ENCODE measurements around the gene ZNF304. TPM values are rescaled to one million over a fixed set of nuclear protein-coding genes. Genes with fewer than 3 reads are reported as not detected.

ZNF304 gene
- 9.6 and 10.9 TPM in 2 replicates for total RNA-seq (2014; rRNA removed; shearing (Covaris generic))

DNA sequence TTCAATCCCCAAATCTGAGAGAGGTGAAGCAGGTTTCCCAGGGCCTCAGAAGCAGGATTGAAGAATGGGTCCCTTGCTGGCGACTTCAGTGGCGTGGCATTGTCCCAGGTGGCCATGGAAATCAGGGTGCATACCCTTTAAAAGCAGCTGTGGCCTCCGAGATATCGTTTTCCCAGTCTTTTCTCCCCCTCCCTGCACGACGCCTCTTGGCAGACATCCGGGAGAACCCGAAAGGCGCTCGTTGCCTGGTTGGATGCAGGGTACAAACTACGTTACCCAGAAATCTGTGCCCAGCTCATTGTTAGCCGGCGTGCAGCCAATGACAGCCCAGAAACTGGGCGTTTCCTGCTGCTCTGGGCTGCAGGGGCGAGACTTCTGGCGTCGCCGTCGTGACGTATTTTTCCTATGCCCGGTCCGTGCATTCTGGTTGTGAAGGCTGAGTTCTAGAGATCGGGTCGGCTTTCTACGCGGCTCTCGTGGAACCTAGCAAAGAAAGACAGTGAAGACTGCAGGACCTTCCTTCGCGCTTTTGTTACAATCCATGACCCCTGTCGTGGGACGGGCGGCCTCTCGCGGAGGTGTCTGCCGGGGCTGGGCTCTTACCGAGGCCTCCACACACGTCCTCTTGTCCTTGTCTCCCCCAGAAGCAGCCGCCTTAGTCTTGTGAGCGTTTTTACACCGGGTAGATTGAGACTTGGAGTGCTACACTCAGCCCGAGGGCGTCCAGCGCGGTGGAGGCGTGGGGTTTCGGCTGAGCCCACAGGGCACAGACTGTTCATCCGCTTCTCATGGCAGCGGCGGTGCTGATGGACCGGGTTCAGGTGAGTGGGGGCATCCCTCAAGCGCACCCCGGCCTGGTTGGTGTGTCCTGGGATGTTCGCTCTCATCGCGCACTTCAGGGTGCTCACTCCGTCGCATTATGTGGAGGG, at the start of gene ZNF304:
Gene ZNF304 (plus strand): TSS at position 395 of the 929 bp plus-strand sequence. CDS start 394 bp downstream, at position 789.
- DNase-seq: peak; percentile 93 to 96
- H3K4me1 ChIP-seq: no peaks in the 10 kb centered on the region
- H3K27me3 ChIP-seq: no peaks in the 10 kb centered on the region
- peaks cover 30% of the 10 kb centered on the region for H3K36me3 ChIP-seq
- H3K9me3 ChIP-seq (replicated peaks): no peaks in the 10 kb centered on the region
- H3K4me3 ChIP-seq: peak within 1 kb of the TSS; percentile 71
- peak within 1 kb of the TSS; percentile 36 for H3K27ac ChIP-seq

DNA sequence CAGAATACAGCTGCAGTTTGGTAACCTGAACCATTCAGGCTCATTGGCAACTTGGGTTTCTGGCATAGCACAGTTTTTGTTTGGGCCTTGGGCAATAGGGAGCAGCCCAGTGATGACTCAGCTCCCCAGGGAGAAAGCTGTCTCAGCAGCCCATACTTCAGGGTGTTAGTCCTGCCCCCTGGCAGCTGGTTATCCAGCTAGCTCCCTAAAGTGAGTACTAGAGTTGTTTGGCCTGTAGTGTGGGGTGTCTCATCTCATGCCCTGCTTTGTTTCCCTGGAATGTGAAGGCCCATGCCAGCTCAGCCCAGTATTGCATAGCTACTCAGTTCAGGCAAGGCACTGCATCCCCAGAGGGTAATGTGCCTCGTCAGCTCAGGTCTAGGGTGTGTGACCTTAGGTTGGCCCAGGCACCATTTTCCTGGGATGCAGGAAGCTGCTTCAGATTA, 49.0 kb upstream of the ZNF304 start:
- Histone ChIP-seq H3K4me3 (no peak overlapping the region), H3K36me3 (peaks cover 46% of the 10 kb centered on the region), H3K4me1 (no peaks in the 10 kb centered on the region), H3K9me3 (replicated peaks) (no peaks in the 10 kb centered on the region), H3K27me3 (no peaks in the 10 kb centered on the region), H3K27ac (no peak overlapping the region)
- DNase-seq: peak; percentile 46 to 56

DNA sequence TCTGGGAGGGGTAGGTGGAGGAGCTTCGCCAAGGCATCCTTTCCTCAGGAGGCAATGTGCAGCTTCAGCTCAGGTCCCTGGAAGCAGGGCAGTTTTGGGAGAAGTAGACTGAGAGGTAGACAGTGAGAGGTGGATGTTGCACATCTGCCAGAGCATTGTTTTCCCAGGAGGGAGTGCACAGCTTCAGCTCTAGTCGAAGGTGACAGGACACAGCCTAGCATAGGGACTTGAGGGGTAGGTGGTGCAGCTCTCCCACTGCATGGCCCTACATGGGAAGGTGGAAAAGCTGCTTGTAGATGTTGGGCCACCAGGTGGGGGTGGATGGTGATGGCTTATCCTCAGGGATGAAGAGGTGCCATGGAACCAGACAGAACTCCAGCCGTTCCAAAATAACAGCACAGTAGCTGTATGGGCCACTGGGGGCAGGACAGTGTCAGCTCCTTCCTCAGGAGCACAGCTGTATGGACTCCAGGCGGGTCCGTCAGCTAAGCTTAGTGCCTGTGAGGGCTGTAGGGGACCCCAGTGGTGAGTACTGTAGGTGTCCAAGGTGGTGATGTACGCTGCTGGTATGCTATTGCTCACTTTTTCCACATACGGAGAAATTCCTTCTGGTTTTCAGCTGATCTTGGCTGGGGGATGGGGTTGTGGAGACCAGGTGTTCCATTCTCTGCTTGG, 48.2 kb upstream of the ZNF304 start:
- Histone ChIP-seq H3K4me1 (no peaks in the 10 kb centered on the region), H3K9me3 (replicated peaks) (no peaks in the 10 kb centered on the region), H3K36me3 (peaks cover 43% of the 10 kb centered on the region), H3K4me3 (no peak overlapping the region), H3K27me3 (no peaks in the 10 kb centered on the region), H3K27ac (no peak overlapping the region)
- no peak for DNase-seq

DNA sequence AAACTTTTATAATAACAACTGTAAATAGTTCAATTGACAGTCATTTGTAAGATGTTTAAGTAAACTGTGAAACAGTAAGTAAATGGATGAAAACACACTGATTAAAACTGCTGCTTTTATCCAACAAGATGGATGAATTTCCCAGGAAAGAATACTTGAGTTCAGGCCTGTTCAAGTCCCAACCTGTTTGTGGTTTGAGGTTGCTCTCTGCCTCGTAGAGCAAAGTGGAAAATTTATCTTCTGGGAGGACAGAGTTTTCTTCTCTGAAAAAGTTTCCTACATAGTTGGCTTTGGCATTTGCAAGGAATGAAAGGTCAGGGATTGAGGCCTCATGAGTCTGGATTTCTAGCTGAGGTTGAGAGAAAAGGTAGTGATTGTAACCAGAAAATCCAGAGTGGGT, 46.0 kb upstream of the ZNF304 start:
- Histone ChIP-seq H3K27ac (no peak overlapping the region), H3K4me1 (no peaks in the 10 kb centered on the region), H3K27me3 (no peaks in the 10 kb centered on the region), H3K36me3 (peaks cover 28% of the 10 kb centered on the region), H3K4me3 (no peak overlapping the region), H3K9me3 (replicated peaks) (no peaks in the 10 kb centered on the region; the same call in 1 of the 2 replicates)
- no peak for DNase-seq

DNA sequence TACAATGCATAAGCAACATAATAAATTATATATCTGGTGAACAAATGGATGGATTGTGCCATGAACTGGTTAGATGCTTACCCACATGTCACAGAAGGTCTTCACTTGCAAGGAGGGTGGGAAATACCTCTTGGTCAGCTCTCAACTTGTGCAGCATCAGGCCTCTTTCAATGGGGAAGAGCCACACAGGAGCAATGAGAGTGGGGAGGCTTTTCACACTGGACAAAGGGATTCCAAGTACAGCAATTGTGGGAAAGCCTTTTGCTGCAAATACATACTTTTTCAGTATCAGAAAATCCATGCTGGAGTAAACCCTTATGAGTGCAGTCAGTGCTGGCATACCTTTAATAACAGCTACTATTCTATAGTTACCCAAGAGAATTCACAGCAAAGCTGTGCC, 42.6 kb upstream of the ZNF304 start:
- Histone ChIP-seq H3K27me3 (no peaks in the 10 kb centered on the region), H3K4me1 (no peaks in the 10 kb centered on the region), H3K27ac (no peak overlapping the region), H3K36me3 (peaks cover 3% of the 10 kb centered on the region; the same call in 1 of the 2 replicates), H3K9me3 (replicated peaks) (no peaks in the 10 kb centered on the region; the same call in 1 of the 2 replicates), H3K4me3 (no peak overlapping the region)
- no peak for DNase-seq

DNA sequence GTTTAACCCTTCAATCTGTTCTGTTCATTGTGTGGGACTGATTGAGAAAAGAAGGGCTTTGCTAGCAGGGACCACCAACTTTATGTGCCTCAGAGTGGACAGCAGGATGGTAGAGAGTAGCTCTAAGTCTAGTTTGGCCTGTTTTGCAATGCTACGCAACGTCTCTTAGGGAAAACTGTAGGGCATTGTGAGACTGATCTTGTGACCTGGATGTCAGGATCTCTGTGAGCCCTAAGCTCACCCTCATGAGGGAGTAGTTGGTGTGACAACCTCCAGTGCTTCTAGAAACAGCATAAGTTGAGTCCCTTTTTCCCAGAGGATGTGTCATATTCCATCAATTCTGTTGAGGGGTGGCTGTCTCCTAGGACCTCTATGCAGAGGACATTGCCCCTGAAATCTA, 40.3 kb upstream of the ZNF304 start:
- H3K27me3 ChIP-seq: no peaks in the 10 kb centered on the region
- no peaks in the 10 kb centered on the region for H3K4me1 ChIP-seq
- H3K27ac ChIP-seq: no peak overlapping the region
- H3K4me3 ChIP-seq: no peak overlapping the region
- no peaks in the 10 kb centered on the region for H3K36me3 ChIP-seq
- no peaks in the 10 kb centered on the region; the same call in 1 of the 2 replicates for H3K9me3 ChIP-seq (replicated peaks)
- no peak for DNase-seq

DNA sequence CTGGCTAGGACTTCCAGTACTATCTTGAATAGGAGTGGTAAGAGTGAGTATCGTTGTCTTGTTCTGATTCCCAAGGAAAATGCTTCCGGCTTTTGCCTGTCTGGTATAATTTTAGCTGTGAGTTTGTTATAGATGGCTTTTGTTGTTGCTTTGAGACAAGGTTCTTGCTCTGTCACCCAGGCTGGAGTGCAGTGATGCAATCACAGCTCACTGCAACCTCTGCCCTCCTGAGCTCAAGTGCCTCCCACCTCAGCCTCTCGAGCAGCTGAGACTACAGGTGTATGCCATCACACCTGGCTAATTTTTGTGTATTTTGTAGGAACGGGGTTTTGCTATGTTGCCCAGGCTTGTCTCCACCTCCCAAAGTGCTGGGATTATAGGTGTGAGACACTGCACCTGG, 36.9 kb upstream of the ZNF304 start:
- H3K9me3 ChIP-seq (replicated peaks): no peaks in the 10 kb centered on the region
- no peaks in the 10 kb centered on the region for H3K36me3 ChIP-seq
- no peak overlapping the region for H3K4me3 ChIP-seq
- H3K27me3 ChIP-seq: no peaks in the 10 kb centered on the region
- H3K4me1 ChIP-seq: no peaks in the 10 kb centered on the region
- no peak for DNase-seq
- no peak overlapping the region for H3K27ac ChIP-seq

DNA sequence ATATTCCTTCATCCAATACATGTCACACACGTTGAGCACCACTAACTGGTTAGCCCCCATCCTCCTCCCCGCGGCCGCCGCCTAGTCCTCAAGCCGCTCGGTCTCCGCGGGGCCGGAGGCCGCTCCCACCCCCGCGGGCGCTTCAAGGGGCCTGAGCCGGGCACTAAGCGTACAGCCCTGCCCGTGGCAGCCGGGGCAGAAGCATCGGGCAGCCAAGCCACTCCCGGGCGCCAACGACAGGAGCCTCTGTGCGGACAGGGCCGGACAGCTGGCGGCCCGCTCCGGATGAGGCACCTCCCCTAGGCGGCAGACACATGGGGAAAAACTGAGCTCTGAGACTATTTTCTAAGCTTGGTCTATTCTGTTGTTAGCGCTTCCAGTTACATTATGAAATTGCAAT, 33.6 kb upstream of the ZNF304 start:
- DNase-seq: no peak
- no peaks in the 10 kb centered on the region; the same call in 1 of the 2 replicates for H3K36me3 ChIP-seq
- no peak overlapping the region for H3K4me3 ChIP-seq
- no peaks in the 10 kb centered on the region for H3K27me3 ChIP-seq
- H3K27ac ChIP-seq: no peak overlapping the region
- peaks cover 2% of the 10 kb centered on the region; the same call in 1 of the 2 replicates for H3K4me1 ChIP-seq
- no peaks in the 10 kb centered on the region for H3K9me3 ChIP-seq (replicated peaks)

DNA sequence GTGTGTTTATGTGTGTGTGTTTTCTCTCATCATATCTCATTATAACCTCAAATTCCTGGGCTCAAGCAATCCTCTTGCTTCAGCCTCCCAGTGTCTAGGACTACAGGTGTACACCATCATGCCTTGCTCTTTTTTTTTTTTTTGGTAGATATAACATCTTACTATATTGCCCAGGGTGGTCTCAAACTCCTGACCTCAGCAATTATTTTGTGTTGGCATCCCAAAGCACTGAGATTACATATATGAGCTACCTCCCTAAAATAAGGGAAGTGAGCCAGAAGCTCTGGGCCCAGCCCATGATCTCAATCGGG, 31.2 kb upstream of the ZNF304 start:
- peaks cover 6% of the 10 kb centered on the region for H3K36me3 ChIP-seq
- DNase-seq: no peak
- H3K27me3 ChIP-seq: no peaks in the 10 kb centered on the region
- no peaks in the 10 kb centered on the region for H3K9me3 ChIP-seq (replicated peaks)
- peak overlapping the region; percentile 78 for H3K4me3 ChIP-seq
- H3K4me1 ChIP-seq: peaks cover 2% of the 10 kb centered on the region; the same call in 1 of the 2 replicates
- peak overlapping the region; percentile 68; the same call in 1 of the 2 replicates for H3K27ac ChIP-seq

DNA sequence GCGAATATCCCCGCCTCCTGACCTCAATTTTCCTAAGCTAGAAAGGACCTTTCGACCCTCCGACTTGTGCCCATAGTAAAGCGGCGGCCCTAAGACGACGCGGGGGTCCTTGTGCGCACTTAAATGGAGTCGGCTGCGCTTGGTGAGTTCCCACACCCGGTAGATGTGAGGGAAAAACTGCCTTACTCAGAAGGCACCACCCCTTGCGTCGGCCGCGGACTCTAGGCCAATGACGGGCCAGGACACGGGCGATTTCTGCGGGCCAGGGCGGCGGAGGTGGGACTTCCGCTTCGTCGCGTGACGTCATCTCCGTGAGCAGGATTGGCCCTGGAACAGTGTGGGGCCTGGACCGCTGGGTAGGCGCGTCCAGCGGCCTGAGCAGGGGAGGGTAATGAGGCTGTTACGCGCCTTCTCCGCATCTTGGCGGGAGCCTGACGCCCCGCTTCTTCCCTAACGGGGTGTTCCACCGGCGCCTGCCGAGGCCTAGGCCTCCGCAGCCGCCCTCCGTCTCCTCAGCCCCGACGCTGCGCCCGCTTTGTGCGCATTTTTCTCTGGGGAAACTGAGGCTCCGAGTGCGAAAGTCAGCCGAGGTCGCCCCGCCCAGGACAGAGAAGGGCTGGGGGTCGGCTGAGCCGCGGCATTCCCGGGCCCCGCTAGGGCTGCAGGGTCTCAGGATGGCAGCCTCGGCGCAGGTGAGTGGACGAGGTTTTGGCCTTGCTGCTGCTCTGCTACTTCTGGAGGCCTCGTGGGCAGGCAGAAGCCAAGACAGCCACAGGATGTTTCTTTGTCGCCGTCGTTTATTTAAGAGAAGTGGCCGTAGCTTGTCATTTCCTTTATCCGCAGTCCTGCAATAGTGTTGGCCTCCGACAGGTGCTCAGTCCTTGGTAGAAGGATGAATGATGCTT, 30.6 kb upstream of the ZNF304 start, which contains the start of gene ZNF543:
Gene ZNF543 (plus strand): TSS at position 293 of the 905 bp plus-strand sequence. CDS start 382 bp downstream, at position 675.
- no peaks in the 10 kb centered on the region for H3K9me3 ChIP-seq (replicated peaks)
- H3K27ac ChIP-seq: peak within 1 kb of the TSS; percentile 68
- H3K36me3 ChIP-seq: peaks cover 12% of the 10 kb centered on the region
- peak; percentile 95 to 97 for DNase-seq
- H3K27me3 ChIP-seq: no peaks in the 10 kb centered on the region
- H3K4me3 ChIP-seq: peak within 1 kb of the TSS; percentile 78
- H3K4me1 ChIP-seq: peaks cover 2% of the 10 kb centered on the region; the same call in 1 of the 2 replicates

DNA sequence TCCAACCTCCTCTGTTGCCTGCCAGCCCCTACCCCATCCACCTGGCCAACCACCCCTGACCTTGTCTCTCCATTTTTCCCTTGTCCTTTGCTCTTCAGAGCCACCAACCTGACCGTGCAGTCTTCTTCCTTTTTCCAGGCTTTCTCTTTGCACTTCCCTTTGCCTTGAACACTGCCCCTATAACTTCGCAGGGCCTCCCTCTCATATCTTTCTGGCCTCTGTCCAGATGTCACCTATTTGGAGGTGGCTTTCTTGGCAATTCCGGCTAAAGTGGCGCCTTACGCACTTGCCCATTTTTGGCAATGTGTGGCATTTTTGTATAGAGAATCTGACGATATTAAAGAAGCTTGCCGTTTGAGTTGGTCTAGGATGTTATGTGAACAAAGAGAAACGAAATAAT, 30.0 kb upstream of the ZNF304 start:
- H3K4me1 ChIP-seq: peaks cover 2% of the 10 kb centered on the region; the same call in 1 of the 2 replicates
- no peaks in the 10 kb centered on the region for H3K27me3 ChIP-seq
- H3K36me3 ChIP-seq: peaks cover 18% of the 10 kb centered on the region
- H3K27ac ChIP-seq: peak overlapping the region; percentile 68
- H3K4me3 ChIP-seq: peak overlapping the region; percentile 78
- DNase-seq: no peak
- no peaks in the 10 kb centered on the region for H3K9me3 ChIP-seq (replicated peaks)

DNA sequence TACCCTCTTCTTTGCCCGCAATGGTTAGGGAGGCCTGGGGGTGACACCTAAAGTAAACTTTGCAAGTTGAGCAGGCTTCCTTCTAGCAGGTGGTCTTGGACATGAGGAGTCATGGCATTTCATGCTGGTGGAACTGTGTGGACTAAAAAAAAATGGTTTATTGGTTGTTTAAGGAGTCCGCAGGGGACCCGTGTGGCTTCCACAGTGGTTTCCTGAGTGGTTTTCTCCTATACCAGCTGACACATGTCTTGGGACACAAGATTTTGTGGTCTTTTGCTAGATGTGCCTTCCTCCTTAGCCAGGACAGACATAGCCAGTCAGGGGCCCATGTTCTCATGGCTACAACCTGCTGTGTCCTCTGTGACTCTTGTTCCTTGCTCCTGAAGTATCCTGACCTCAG, 29.3 kb upstream of the ZNF304 start:
- H3K4me3 ChIP-seq: no peak overlapping the region
- H3K27ac ChIP-seq: no peak overlapping the region
- H3K9me3 ChIP-seq (replicated peaks): no peaks in the 10 kb centered on the region
- DNase-seq: no peak
- peaks cover 2% of the 10 kb centered on the region; the same call in 1 of the 2 replicates for H3K4me1 ChIP-seq
- H3K36me3 ChIP-seq: peaks cover 25% of the 10 kb centered on the region
- H3K27me3 ChIP-seq: no peaks in the 10 kb centered on the region

DNA sequence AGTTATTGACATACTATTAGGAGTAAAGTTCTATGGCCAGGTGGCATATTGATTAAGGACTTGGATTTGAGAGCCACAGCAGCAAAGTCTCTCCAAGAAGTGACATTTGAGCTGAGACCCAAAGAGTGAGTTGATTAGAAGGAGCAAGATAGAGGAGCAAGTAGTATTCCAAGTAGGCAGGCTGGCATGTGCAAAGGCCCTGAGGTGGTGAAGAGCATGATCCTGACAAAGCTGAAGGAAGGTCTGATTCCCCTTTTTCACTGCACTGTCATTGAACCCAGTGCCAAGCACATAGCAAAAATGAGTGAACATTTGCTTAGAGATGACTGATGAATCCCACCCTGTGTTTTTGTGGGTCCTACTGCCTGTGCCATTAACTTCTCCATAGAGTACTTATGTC, 26.1 kb upstream of the ZNF304 start:
- H3K4me3 ChIP-seq: no peak overlapping the region
- H3K27ac ChIP-seq: no peak overlapping the region
- H3K4me1 ChIP-seq: no peaks in the 10 kb centered on the region; the same call in 1 of the 2 replicates
- H3K36me3 ChIP-seq: peaks cover 52% of the 10 kb centered on the region
- no peaks in the 10 kb centered on the region for H3K27me3 ChIP-seq
- no peak for DNase-seq
- H3K9me3 ChIP-seq (replicated peaks): no peaks in the 10 kb centered on the region

DNA sequence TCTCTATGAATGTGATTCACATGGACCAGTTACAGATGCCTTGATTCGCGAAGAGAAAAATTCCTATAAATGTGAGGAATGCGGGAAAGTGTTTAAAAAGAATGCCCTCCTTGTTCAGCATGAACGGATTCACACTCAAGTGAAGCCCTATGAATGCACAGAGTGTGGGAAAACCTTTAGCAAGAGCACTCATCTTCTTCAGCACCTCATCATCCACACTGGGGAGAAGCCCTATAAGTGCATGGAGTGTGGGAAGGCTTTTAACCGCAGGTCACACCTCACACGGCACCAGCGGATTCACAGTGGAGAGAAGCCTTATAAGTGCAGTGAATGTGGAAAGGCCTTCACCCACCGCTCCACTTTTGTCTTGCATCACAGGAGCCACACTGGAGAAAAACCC, 23.1 kb upstream of the ZNF304 start:
- Histone ChIP-seq H3K36me3 (peaks cover 68% of the 10 kb centered on the region), H3K4me3 (no peak overlapping the region), H3K9me3 (replicated peaks) (no peaks in the 10 kb centered on the region), H3K4me1 (no peaks in the 10 kb centered on the region), H3K27ac (no peak overlapping the region), H3K27me3 (no peaks in the 10 kb centered on the region)
- no peak for DNase-seq
